Activated CD4-positive, alpha-beta T cell treated with anti-CD3 and anti-CD28 coated beads, Interleukin-2, amount 50 U/mL, for 24 hours (primary cell): ENCODE measurements around the gene RABGAP1.
"Not testable (repeated sequence)": the region's sequence is repeated elsewhere in the genome, so short reads cannot be mapped to it uniquely, and the experiment has no call there.

Experiments
- DNase-seq, 2 donors: peaks; one replicate each; pipeline ENCODE4 v3.0.0-alpha.2; 2020; ENCODE audit warnings: low read depth in 1 of 2, low spot score in 1 of 2

The RABGAP1 gene

GRCh38 chr9:122940749-122941581, at the start of gene RABGAP1:
TSS of gene RABGAP1 (plus strand) at chr9:122941020. CDS start at chr9:122957060, 16,040 bp downstream.
- DNase-seq: peak; percentile 94 to 99

GRCh38 chr9:122897969-122898368, 42.9 kb upstream of the RABGAP1 start:
- DNase-seq: no peak

GRCh38 chr9:122900791-122901190, 40.0 kb upstream of the RABGAP1 start:
- no peak for DNase-seq

GRCh38 chr9:122904466-122904822, 36.4 kb upstream of the RABGAP1 start:
- no peak for DNase-seq

GRCh38 chr9:122904823-122905710, 35.8 kb upstream of the RABGAP1 start, which contains the start of gene RC3H2:
TSS of gene RC3H2 (minus strand) at chr9:122905359. CDS start at chr9:122897509, 7,850 bp downstream.
- DNase-seq: peak; percentile 86 to 99

GRCh38 chr9:122906122-122906521, 34.7 kb upstream of the RABGAP1 start:
- DNase-seq: not testable (repeated sequence)

- DNase-seq: no peak
Measured at GRCh38 chr9:122912671-122912963, 28.2 kb upstream of the RABGAP1 start.

GRCh38 chr9:122912964-122913673, 27.7 kb upstream of the RABGAP1 start, which contains the start of gene ZBTB6:
TSS of gene ZBTB6 (minus strand) at chr9:122913323. CDS start at chr9:122912072, 1,251 bp downstream.
- DNase-seq: peak; percentile 53 to 70

- DNase-seq: no peak
Measured at GRCh38 chr9:122918310-122918709, 22.5 kb upstream of the RABGAP1 start.

GRCh38 chr9:122922713-122923112, 18.1 kb upstream of the RABGAP1 start:
- no peak for DNase-seq

GRCh38 chr9:122923947-122924346, 16.9 kb upstream of the RABGAP1 start:
- no peak for DNase-seq

GRCh38 chr9:122929796-122930354, 10.9 kb upstream of the RABGAP1 start:
- no peak for DNase-seq

GRCh38 chr9:122930541-122931225, 10.1 kb upstream of the RABGAP1 start:
- no peak for DNase-seq

- DNase-seq: peak; percentile 67 to 87
Measured at GRCh38 chr9:122931226-122932121, 9.3 kb upstream of the RABGAP1 start, which contains the start of gene ZBTB26. TSS of gene ZBTB26 (minus strand) at chr9:122931512. CDS start at chr9:122919934, 11,578 bp downstream.

GRCh38 chr9:122936464-122936863, 4.4 kb upstream of the RABGAP1 start:
- DNase-seq: no peak

GRCh38 chr9:122936883-122937282, 3.9 kb upstream of the RABGAP1 start:
- no peak for DNase-seq

- DNase-seq: no peak
Measured at GRCh38 chr9:122939601-122940000, 1.2 kb upstream of the RABGAP1 start.

GRCh38 chr9:122940454-122940748, 419 bp upstream of the RABGAP1 start:
- no peak for DNase-seq

GRCh38 chr9:122941582-122942234, 888 bp downstream of the RABGAP1 start:
- DNase-seq: no peak
